Fibroblast of lung (primary cell): ENCODE data around the gene MYO1F. TPM values are rescaled to one million over a fixed set of nuclear protein-coding genes. Genes with fewer than 3 reads are reported as not detected.

Source experiments
- DNase-seq, 2 donors: peaks; one replicate each; pipeline versions ENCODE4 v3.0.0 to v3.0.0-alpha.2; 2010; ENCODE audit warnings: low read depth in 2 of 2
- H2AFZ ChIP-seq: 2 replicates; pipeline ENCODE4 v1.5.1; 2012; ENCODE audit warnings: low read length, control low read depth, inconsistent platforms
- H3K27ac ChIP-seq: 2 replicates; pipeline ENCODE4 v1.5.1; 2011; ENCODE audit warnings: low read length, control low read depth; ENCODE audit not compliant: insufficient read depth
- H3K27me3 ChIP-seq: 2 replicates; pipeline ENCODE4 v1.5.1; 2011; ENCODE audit warnings: mild to moderate bottlenecking, low read length; ENCODE audit not compliant: control insufficient read depth, insufficient read depth
- H3K36me3 ChIP-seq: 2 replicates; pipeline ENCODE4 v1.5.1; 2011; ENCODE audit warnings: low read length; ENCODE audit not compliant: control insufficient read depth, insufficient read depth
- H3K4me1 ChIP-seq: 2 replicates; pipeline ENCODE4 v1.5.1; 2011; ENCODE audit warnings: low read length; ENCODE audit not compliant: control insufficient read depth, insufficient read depth; ENCODE audit errors: extremely low read depth
- H3K4me2 ChIP-seq: 2 replicates; pipeline ENCODE4 v1.5.1; 2011; ENCODE audit warnings: low read length, control low read depth; ENCODE audit not compliant: insufficient read depth; ENCODE audit errors: extremely low read depth
- H3K4me3 ChIP-seq, 4 experiments: fragments of 200-600 bp in 1 of 4; sonication (generic) in 1 of 4; replicated peaks in 1 of 4; 2 replicates each; pipeline ENCODE4 v1.5.1; 2011 to 2016; ENCODE audit warnings: low read length in 4 of 4, low read depth in 3 of 4, mild to moderate bottlenecking in 3 of 4, control low read depth in 2 of 4, inconsistent platforms in 1 of 4, mixed read lengths in 1 of 4; ENCODE audit not compliant: insufficient read depth in 1 of 4; ENCODE audit errors: control extremely low read depth in 1 of 4
- H3K79me2 ChIP-seq: 2 replicates; pipeline ENCODE4 v1.5.1; 2012; ENCODE audit warnings: mild to moderate bottlenecking, low read length, inconsistent platforms; ENCODE audit not compliant: control insufficient read depth, insufficient read depth
- H3K9ac ChIP-seq: 2 replicates; pipeline ENCODE4 v1.5.1; 2011; ENCODE audit warnings: mild to moderate bottlenecking, low read length, control low read depth; ENCODE audit not compliant: insufficient read depth
- H3K9me3 ChIP-seq: 2 replicates; pipeline ENCODE4 v1.5.1; 2012; ENCODE audit warnings: low read depth, low read length; ENCODE audit not compliant: control insufficient read depth, insufficient read depth
- H4K20me1 ChIP-seq: 2 replicates; pipeline ENCODE4 v1.5.1; 2011; ENCODE audit warnings: low read length; ENCODE audit not compliant: control insufficient read depth, insufficient read depth; ENCODE audit errors: extremely low read depth
- EZH2 ChIP-seq: IDR thresholded peaks from 2 replicates; pipeline ENCODE4 v1.5.1; 2012; ENCODE audit warnings: low read length, control low read depth, mild to moderate bottlenecking; ENCODE audit errors: missing control alignments
- polyA plus RNA-seq, 2 donors: library from polyadenylated mRNA; depleted of rRNA in 1 of 2; stranded (reverse) in 1 of 2; unstranded in 1 of 2; fragments of >200 nt; gene quantifications; 2 replicates each; pipeline ENCODE4 v1.2.1, GENCODE V29; 2011 to 2012; ENCODE audit warnings: missing spikeins in 1 of 2
- total RNA-seq: library from RNA; depleted of rRNA; stranded (reverse); fragments of >200 nt; gene quantifications from 2 replicates; pipeline ENCODE4 v1.2.1, GENCODE V29; 2014
- TF ChIP-seq, protein P1 (sequence below), 2 donors: IDR thresholded peaks in 1 of 2; conservative IDR thresholded peaks in 1 of 2; 1 replicate in 1 of 2; 2 replicates in 1 of 2; pipeline ENCODE4 v1.5.1; 2011 to 2012; ENCODE audit warnings: low read length in 2 of 2, control low read depth in 1 of 2, inconsistent platforms in 1 of 2, low read depth in 1 of 2, mild to moderate bottlenecking in 1 of 2

The MYO1F gene
- total and polyA plus RNA-seq, 2 donors (not counting 1 experiment from before 2014, with no cell fraction given): 0.08 to 0.17 TPM

DNA sequence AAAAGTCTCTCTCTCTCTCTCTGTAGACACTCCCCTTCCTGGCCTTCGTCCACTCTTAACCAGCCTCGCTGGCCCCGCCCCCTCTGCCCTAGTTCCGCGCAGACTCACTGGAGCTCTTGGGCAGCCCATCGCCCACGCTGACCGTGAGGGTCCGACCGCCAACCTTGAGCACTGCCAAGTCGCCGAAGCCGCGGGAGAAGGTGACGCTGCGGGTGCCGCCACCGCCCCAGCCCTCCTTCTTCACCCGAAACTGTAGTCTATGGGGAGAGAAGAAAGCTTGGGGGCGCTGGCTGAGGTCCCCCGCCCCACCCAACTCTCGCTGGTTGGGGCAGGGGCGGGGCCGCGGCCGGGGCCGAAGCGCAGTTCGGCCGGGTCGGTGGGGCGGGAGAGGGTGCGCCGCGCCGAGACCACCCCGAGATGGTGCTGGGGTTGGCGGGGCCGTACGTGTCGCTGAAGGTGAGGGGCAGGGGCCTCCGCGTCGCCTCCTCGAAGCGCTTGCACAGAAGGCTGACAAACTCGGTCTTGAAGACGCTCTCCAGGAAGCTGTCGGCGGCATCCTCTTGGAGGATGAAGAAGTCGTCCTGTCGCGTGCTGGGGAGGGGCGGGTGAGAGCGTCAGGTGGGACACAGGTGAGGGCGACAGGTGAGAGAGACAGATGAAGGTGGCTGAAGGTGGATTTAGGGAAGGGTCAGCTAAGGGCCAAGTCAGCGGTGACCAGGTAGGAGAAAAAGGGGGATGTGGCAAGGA is 50.7 kb downstream of the MYO1F start:
- H3K4me3 ChIP-seq: peak overlapping the region; percentile 70 to 83 (median 77)
- TF ChIP-seq EZH2: no peak
- TF ChIP-seq, protein P1, sequence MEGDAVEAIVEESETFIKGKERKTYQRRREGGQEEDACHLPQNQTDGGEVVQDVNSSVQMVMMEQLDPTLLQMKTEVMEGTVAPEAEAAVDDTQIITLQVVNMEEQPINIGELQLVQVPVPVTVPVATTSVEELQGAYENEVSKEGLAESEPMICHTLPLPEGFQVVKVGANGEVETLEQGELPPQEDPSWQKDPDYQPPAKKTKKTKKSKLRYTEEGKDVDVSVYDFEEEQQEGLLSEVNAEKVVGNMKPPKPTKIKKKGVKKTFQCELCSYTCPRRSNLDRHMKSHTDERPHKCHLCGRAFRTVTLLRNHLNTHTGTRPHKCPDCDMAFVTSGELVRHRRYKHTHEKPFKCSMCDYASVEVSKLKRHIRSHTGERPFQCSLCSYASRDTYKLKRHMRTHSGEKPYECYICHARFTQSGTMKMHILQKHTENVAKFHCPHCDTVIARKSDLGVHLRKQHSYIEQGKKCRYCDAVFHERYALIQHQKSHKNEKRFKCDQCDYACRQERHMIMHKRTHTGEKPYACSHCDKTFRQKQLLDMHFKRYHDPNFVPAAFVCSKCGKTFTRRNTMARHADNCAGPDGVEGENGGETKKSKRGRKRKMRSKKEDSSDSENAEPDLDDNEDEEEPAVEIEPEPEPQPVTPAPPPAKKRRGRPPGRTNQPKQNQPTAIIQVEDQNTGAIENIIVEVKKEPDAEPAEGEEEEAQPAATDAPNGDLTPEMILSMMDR (conservative IDR thresholded peaks at IDR 0.05 in 1 of 2, IDR thresholded peaks at IDR 0.05 in 1 of 2; ENCODE audit: low read depth in 1 of 2, low read length in 2 of 2): no peak
- peaks cover 2% of the 10 kb centered on the region for H3K4me1 ChIP-seq
- H3K27me3 ChIP-seq: no peaks in the 10 kb centered on the region
- DNase-seq: peak; percentile 90
- H3K36me3 ChIP-seq: no peaks in the 10 kb centered on the region
- peak overlapping the region; percentile 72 for H3K9ac ChIP-seq
- H3K4me2 ChIP-seq: peak overlapping the region; percentile 89
- H2AFZ ChIP-seq: peak overlapping the region; percentile 80
- peak overlapping the region; percentile 82 for H3K27ac ChIP-seq
- no peaks in the 10 kb centered on the region for H3K79me2 ChIP-seq
- no peaks in the 10 kb centered on the region for H3K9me3 ChIP-seq
- no peaks in the 10 kb centered on the region for H4K20me1 ChIP-seq

DNA sequence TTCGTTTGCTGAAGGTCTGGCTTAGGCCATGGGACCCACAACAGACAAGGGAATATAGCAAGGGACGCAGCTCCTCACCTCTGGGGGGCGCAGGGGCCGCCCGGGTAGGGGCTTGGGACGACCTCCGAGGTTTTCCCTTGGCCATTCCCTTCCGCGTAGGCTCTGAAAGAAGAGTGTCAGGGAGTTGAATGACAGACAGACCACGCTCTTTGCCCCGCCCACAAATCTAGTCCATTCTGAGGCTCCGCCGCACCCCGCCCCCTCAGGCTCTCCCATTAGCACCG is 51.9 kb downstream of the MYO1F start:
- H3K9me3 ChIP-seq: no peaks in the 10 kb centered on the region
- H3K27me3 ChIP-seq: no peaks in the 10 kb centered on the region
- peak overlapping the region; percentile 2 for H3K27ac ChIP-seq
- peak overlapping the region; percentile 2 to 64 (median 47) for H3K4me3 ChIP-seq
- peak overlapping the region; percentile 20 for H3K4me2 ChIP-seq
- no peak overlapping the region for H3K9ac ChIP-seq
- no peaks in the 10 kb centered on the region for H3K36me3 ChIP-seq
- DNase-seq: no peak
- peaks cover 2% of the 10 kb centered on the region for H3K4me1 ChIP-seq
- no peaks in the 10 kb centered on the region for H4K20me1 ChIP-seq
- H3K79me2 ChIP-seq: no peaks in the 10 kb centered on the region
- H2AFZ ChIP-seq: peak overlapping the region; percentile 20
- TF ChIP-seq EZH2: no peak
- TF ChIP-seq, protein P1 (conservative IDR thresholded peaks at IDR 0.05 in 1 of 2, IDR thresholded peaks at IDR 0.05 in 1 of 2; ENCODE audit: low read depth in 1 of 2, low read length in 2 of 2): peak; percentile 23 to 30

DNA sequence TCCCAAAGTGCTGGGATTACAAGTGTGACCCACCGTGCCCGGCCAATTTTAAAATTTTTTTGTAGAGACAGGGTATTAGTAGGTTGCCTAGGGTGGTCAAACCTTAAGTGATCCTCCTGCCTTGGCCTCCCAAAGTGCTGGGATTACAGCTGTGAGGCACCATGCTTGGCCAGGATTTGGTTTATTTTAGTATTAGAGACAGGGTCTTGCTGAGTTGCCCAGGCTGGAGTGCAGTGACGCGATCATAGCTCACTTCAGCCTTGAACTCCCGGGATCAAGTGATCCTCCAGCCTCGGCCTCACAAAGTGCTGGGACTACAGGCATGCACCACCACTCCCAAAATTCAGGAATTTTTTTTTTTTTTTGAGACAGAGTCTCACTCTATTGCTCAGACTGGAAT is 57.9 kb downstream of the MYO1F start:
- no peak for DNase-seq
- H3K9me3 ChIP-seq: no peaks in the 10 kb centered on the region

More for the DNA sequence above, 57.9 kb downstream of the MYO1F start:
- H4K20me1 ChIP-seq: no peaks in the 10 kb centered on the region
- no peak for TF ChIP-seq EZH2
- TF ChIP-seq, protein P1 (conservative IDR thresholded peaks at IDR 0.05 in 1 of 2, IDR thresholded peaks at IDR 0.05 in 1 of 2; ENCODE audit: low read depth in 1 of 2, low read length in 2 of 2): no peak
- no peak overlapping the region for H3K4me2 ChIP-seq
- H3K9ac ChIP-seq: no peak overlapping the region
- H3K4me1 ChIP-seq: peaks cover 3% of the 10 kb centered on the region
- H3K27me3 ChIP-seq: no peaks in the 10 kb centered on the region
- no peaks in the 10 kb centered on the region for H3K36me3 ChIP-seq
- no peak overlapping the region for H2AFZ ChIP-seq
- no peaks in the 10 kb centered on the region for H3K79me2 ChIP-seq
- H3K27ac ChIP-seq: no peak overlapping the region
- H3K4me3 ChIP-seq: no peak overlapping the region
